ENCODE data around the gene HBZ. TPM values are rescaled to one million over a fixed set of nuclear protein-coding genes. Genes with fewer than 3 reads are reported as not detected.
"Not testable (repeated sequence)": the region's sequence is repeated elsewhere in the genome, so short reads cannot be mapped to it uniquely, and the experiment has no call there.

HBZ gene
- total RNA-seq, 2 donors from 2014 or later, result not detected

GRCh38 chr16:122361-122760 lies 30.1 kb upstream of the HBZ start:
- no peak for ATAC-seq (replicated peaks)
- no peaks in the 10 kb centered on the region for H3K27me3 Mint-ChIP-seq
- no peaks in the 10 kb centered on the region for H3K9me3 Mint-ChIP-seq
- no peaks in the 10 kb centered on the region for H3K4me1 Mint-ChIP-seq
- H3K27ac Mint-ChIP-seq, result no peak overlapping the region
- H3K4me3 Mint-ChIP-seq, result no peak overlapping the region
- H3K36me3 Mint-ChIP-seq (ENCODE audit: low read depth), result peaks cover 21% of the 10 kb centered on the region

DNA sequence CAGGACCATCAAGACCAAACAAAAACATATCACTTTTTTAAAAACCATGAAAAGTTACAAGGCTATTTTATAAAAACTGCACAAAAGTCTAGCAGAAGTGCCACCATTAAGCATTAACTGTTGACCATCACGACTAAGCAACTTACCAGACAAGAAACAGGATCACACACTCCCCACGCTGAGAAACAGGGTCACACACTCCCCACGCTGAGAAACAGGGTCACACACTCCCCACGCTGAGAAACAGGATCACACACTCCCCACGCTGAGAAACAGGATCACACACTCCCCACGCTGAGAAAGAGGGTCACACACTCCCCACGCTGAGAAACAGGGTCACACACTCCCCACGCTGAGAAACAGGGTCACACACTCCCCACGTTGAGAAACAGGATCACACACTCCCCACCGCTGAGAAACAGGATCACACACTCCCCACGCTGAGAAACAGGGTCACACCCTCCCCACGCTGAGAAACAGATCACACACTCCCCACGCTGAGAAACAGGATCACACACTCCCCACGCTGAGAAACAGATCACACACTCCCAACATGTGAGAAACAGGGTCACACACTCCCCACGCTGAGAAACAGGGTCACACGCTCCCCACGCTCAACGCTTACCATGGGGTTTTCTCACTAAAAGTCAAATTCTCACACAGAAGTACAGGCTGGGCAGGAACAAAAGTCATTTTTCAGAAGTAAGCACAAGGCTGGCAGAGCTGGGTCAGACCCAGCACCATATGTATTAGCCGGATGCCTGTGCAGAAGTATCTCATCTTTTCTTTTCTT lies 28.7 kb upstream of the HBZ start:
- not testable (repeated sequence) for H3K27me3 Mint-ChIP-seq; ATAC-seq (replicated peaks); H3K4me3 Mint-ChIP-seq; H3K27ac Mint-ChIP-seq; H3K9me3 Mint-ChIP-seq; H3K4me1 Mint-ChIP-seq
- H3K36me3 Mint-ChIP-seq (ENCODE audit: low read depth), result peaks cover 25% of the 10 kb centered on the region

DNA sequence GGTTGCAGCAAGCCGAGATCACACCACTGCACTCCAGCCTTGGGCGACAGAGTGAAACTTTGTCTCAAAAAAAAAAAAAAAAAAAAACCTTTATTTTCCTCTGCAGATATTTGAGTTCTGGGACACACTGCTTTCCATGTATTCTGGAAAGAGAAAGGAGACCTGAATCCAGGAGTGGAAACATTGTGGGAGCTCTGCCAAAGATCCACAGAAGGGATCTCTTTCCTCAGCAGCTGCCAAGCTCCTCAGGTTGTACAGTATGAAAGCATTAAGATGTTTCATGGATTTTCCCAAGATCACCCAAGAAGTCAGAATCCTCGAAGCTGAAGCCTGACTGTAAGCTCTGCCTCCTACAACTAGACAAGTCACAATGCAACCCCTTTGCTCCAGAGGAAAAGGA lies 27.4 kb upstream of the HBZ start:
- no peak overlapping the region for H3K4me3 Mint-ChIP-seq
- ATAC-seq (replicated peaks), result no peak
- H3K27me3 Mint-ChIP-seq, result no peaks in the 10 kb centered on the region
- no peaks in the 10 kb centered on the region for H3K9me3 Mint-ChIP-seq
- H3K36me3 Mint-ChIP-seq (ENCODE audit: low read depth), result peaks cover 25% of the 10 kb centered on the region
- no peak overlapping the region for H3K27ac Mint-ChIP-seq
- no peaks in the 10 kb centered on the region for H3K4me1 Mint-ChIP-seq

DNA sequence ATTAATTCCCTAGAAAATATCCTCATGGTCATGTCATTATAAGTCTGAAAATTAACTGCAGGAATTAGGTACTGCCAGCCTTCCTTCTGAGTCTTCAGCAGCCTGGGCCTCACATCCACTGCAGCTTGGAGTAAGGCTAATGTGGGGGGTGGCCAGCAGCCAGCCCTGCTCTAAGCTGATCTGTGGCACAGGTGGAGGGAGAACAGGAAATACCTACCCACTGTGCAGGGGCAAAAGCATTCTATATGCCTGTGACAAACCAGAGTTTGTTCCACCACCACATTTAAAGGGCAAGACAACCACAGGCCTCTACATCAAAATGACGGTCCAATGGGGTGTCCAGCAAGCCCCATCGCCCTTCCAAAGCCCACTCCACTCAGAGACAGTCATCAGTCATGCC lies 23.4 kb upstream of the HBZ start:
- Mint-ChIP-seq H3K27me3 (no peaks in the 10 kb centered on the region), H3K27ac (no peak overlapping the region), H3K9me3 (no peaks in the 10 kb centered on the region), H3K4me3 (no peak overlapping the region), H3K36me3 (ENCODE audit: low read depth) (peaks cover 10% of the 10 kb centered on the region), H3K4me1 (no peaks in the 10 kb centered on the region)
- ATAC-seq (replicated peaks), result no peak

GRCh38 chr16:130533-131173 lies 21.8 kb upstream of the HBZ start:
- Mint-ChIP-seq H3K9me3 (no peaks in the 10 kb centered on the region), H3K36me3 (ENCODE audit: low read depth) (peaks cover 5% of the 10 kb centered on the region), H3K4me3 (no peak overlapping the region), H3K27me3 (no peaks in the 10 kb centered on the region), H3K4me1 (no peaks in the 10 kb centered on the region), H3K27ac (no peak overlapping the region)
- no peak for ATAC-seq (replicated peaks)

GRCh38 chr16:132120-132519 lies 20.3 kb upstream of the HBZ start:
- H3K27ac Mint-ChIP-seq, result no peak overlapping the region

DNA sequence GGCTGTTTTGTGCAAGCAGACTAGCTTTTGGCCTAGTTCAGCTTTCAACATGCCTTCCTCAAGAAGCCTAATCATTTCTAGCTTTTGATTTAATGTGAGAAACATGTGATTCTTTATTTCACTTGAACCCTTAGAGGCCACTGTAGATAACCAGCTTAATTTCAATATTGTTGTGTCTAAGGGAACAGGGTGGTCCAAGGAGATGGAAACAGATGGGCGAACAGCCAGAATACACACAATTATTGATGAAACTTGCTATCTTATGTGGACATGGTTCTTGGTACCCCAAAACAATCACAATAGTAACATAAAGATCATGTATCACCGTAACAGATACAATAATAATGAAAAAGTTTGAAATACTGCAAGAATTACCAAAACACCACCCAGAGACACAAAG lies 18.7 kb upstream of the HBZ start:
- H3K4me1 Mint-ChIP-seq, result no peaks in the 10 kb centered on the region
- peaks cover 4% of the 10 kb centered on the region for H3K36me3 Mint-ChIP-seq (ENCODE audit: low read depth)
- H3K9me3 Mint-ChIP-seq, result no peaks in the 10 kb centered on the region
- H3K4me3 Mint-ChIP-seq, result no peak overlapping the region
- no peak overlapping the region for H3K27ac Mint-ChIP-seq
- no peak for ATAC-seq (replicated peaks)
- no peaks in the 10 kb centered on the region for H3K27me3 Mint-ChIP-seq

More at GRCh38 chr16:132120-132519, 20.3 kb upstream of the HBZ start:
- Mint-ChIP-seq H3K4me3 (no peak overlapping the region), H3K27me3 (no peaks in the 10 kb centered on the region), H3K9me3 (no peaks in the 10 kb centered on the region), H3K4me1 (no peaks in the 10 kb centered on the region), H3K36me3 (ENCODE audit: low read depth) (peaks cover 5% of the 10 kb centered on the region)
- no peak for ATAC-seq (replicated peaks)

DNA sequence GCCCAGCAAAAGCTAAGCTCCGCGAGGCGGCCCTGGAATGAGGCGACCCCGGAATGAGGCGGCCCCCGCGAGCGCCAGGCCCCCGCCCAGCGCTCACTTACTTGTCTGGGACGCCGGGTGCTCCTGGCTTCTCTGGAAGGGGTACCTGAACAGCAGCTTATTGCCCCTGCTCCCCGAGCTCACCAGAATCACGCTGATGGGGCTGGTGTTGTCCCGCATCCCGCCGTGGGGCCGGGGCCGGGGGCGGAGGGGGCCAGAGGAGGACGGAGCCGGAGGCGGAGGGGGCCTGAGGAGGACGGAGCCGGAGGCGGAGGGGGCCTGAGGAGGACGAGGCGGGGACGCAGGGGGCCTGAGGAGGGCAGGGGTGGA lies 14.4 kb upstream of the HBZ start:
- H3K4me3 Mint-ChIP-seq, result peak overlapping the region; percentile 88
- H3K4me1 Mint-ChIP-seq, result no peaks in the 10 kb centered on the region
- no peaks in the 10 kb centered on the region for H3K9me3 Mint-ChIP-seq
- H3K36me3 Mint-ChIP-seq (ENCODE audit: low read depth), result peaks cover 5% of the 10 kb centered on the region
- H3K27me3 Mint-ChIP-seq, result no peaks in the 10 kb centered on the region
- H3K27ac Mint-ChIP-seq, result peak overlapping the region; percentile 69
- ATAC-seq (replicated peaks), result peak; percentile 22

GRCh38 chr16:140175-140857 lies 12.1 kb upstream of the HBZ start:
- no peaks in the 10 kb centered on the region for H3K4me1 Mint-ChIP-seq
- no peaks in the 10 kb centered on the region for H3K9me3 Mint-ChIP-seq
- H3K27ac Mint-ChIP-seq, result no peak overlapping the region
- peak overlapping the region; percentile 53 for H3K4me3 Mint-ChIP-seq
- ATAC-seq (replicated peaks), result no peak
- no peaks in the 10 kb centered on the region for H3K27me3 Mint-ChIP-seq
- H3K36me3 Mint-ChIP-seq (ENCODE audit: low read depth), result peaks cover 5% of the 10 kb centered on the region

DNA sequence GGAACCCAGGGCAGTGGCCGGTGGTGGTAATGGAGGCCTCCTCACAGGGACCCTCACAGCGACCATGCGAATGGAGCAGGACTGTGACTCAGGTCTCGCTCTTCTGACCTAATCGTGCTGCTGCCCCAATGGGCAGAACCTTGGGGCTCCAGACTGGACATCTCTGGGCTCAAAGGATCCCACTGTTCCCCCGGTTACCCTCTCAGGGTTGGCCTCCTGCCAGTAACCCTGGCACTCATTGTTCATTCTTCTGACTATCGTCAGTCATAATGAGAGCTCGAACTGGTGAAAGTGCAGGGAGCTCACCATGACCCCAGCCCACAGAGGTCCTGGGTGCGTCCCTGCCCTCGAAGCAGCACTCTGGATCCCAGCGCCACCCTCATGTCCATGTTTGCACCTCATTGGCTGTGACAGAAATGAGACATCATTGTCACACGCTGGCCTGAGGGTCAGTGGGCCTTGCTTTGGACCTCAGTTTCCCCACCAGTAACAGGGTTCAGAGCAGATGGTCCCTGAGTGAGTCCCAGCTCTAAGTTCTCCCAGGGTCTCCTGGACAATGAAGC lies 10.0 kb upstream of the HBZ start:
- no peaks in the 10 kb centered on the region for H3K27me3 Mint-ChIP-seq
- no peaks in the 10 kb centered on the region for H3K9me3 Mint-ChIP-seq
- H3K27ac Mint-ChIP-seq, result no peak overlapping the region
- no peak for ATAC-seq (replicated peaks)
- no peak overlapping the region for H3K4me3 Mint-ChIP-seq
- H3K36me3 Mint-ChIP-seq (ENCODE audit: low read depth), result peaks cover 5% of the 10 kb centered on the region
- H3K4me1 Mint-ChIP-seq, result no peaks in the 10 kb centered on the region

GRCh38 chr16:143047-143446 lies 9.4 kb upstream of the HBZ start:
- Mint-ChIP-seq H3K27me3 (no peaks in the 10 kb centered on the region), H3K36me3 (ENCODE audit: low read depth) (peaks cover 5% of the 10 kb centered on the region), H3K4me1 (no peaks in the 10 kb centered on the region), H3K9me3 (no peaks in the 10 kb centered on the region), H3K27ac (no peak overlapping the region), H3K4me3 (no peak overlapping the region)
- ATAC-seq (replicated peaks), result no peak

GRCh38 chr16:143456-143855 lies 9.0 kb upstream of the HBZ start:
- ATAC-seq (replicated peaks), result no peak
- Mint-ChIP-seq H3K4me1 (no peaks in the 10 kb centered on the region), H3K4me3 (no peak overlapping the region), H3K36me3 (ENCODE audit: low read depth) (peaks cover 4% of the 10 kb centered on the region), H3K9me3 (no peaks in the 10 kb centered on the region), H3K27me3 (no peaks in the 10 kb centered on the region), H3K27ac (no peak overlapping the region)

DNA sequence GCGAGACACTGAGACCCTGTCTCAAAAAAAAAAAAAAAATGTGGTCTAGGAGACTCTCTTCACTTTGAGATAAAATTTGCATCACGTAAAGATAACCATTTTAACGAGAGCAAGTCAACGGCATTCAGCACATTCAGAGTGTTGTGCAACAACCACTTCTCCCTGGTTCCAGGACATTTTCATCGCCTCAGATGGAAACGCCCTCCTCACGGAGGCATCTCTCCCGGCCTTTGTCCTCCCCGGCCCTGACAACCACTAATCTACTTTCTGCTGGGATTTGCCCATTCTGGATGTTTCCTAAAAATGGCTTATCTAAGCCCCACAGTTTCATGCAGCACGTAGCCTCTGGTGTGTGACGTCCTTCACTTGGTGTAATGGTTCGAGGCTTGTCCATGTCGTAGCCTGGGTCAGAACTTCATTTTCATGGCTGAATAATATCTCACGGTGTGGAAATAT lies 7.6 kb upstream of the HBZ start:
- Mint-ChIP-seq H3K36me3 (ENCODE audit: low read depth) (no peaks in the 10 kb centered on the region), H3K27me3 (peaks cover 4% of the 10 kb centered on the region), H3K4me3 (no peak overlapping the region), H3K27ac (no peak overlapping the region), H3K9me3 (no peaks in the 10 kb centered on the region), H3K4me1 (no peaks in the 10 kb centered on the region)
- no peak for ATAC-seq (replicated peaks)

DNA sequence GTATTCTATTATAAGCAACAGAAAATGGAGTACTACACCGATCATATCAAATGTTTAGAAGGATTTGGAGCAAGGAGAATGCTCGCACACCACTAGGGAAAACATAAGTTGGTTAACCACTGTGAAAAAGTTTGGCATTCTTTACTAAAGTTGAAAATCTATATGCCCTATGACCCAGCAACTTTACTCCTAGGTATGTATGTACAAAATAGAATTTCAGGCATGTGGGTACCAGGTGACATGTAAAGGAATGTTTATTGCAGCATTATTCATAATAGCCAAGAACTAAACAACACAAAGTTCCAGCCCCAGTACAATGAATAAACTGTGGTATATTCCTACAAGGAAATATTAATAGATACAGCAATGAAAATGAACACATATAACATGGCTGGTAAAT lies 5.8 kb upstream of the HBZ start:
- Mint-ChIP-seq H3K27ac (no peak overlapping the region), H3K4me1 (no peaks in the 10 kb centered on the region), H3K27me3 (peaks cover 4% of the 10 kb centered on the region), H3K9me3 (no peaks in the 10 kb centered on the region), H3K36me3 (ENCODE audit: low read depth) (no peaks in the 10 kb centered on the region), H3K4me3 (no peak overlapping the region)
- ATAC-seq (replicated peaks), result no peak

Data from activated T-helper 17 cell treated with anti-CD3 and anti-CD28 coated beads, Interleukin-2, amount 50 U/mL, for 72 hours (primary cell).